HG02938 (cell line): Measurements from ENCODE around the gene UTP11.

ENCODE experiments used
- ATAC-seq: cut with Tn5 transposase; IDR thresholded peaks from one replicate; pipeline ENCODE4 v1.9.1; 2021; ENCODE audit warnings: mild to moderate bottlenecking, moderate library complexity; ENCODE audit not compliant: unreplicated experiment

The UTP11 gene

DNA sequence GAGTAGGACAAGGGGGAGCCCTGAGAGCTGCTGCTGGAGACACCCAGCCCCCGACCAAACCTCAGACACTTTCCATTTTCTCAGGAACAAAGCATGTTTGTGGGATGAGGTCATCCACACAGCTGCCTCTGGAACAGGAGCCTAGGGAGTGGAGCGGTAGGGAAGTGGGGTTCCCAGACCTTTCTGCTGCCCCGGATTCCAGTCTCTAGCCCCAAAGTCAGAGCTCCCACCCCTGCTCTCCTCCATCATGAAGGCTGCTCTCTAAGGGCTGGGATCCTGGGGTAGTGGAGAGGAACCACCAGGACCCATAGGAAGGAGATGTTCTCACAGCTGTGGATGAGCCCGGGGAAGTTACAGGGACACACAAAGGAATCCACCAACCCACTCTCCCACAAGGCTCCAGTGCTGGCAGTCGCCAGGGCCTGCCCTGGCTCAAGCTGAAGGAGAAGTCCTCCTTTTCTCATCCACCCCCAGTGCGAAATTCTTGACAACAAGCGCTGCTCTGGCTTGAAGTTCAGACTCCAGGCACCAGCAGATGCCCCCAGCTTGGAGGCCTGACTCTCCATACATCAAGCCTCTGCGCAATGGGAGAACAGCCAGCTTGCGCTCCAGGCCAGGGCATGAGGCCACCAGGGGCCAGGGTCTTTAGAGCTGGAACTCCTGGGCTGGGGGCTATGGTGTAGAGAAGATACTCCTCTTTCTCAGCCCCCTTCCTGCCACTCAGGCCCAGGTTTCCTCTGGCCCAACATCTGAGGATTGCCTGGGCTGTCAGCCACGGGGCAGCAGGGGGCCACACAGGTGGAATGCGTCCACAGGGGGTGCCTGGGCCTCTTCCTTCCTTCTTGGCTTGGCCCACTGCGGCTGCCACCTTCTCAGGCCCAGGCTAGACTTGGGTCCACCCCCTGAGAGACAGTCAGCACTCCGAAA lies 11.7 kb upstream of the UTP11 start:
- no peak for ATAC-seq

DNA sequence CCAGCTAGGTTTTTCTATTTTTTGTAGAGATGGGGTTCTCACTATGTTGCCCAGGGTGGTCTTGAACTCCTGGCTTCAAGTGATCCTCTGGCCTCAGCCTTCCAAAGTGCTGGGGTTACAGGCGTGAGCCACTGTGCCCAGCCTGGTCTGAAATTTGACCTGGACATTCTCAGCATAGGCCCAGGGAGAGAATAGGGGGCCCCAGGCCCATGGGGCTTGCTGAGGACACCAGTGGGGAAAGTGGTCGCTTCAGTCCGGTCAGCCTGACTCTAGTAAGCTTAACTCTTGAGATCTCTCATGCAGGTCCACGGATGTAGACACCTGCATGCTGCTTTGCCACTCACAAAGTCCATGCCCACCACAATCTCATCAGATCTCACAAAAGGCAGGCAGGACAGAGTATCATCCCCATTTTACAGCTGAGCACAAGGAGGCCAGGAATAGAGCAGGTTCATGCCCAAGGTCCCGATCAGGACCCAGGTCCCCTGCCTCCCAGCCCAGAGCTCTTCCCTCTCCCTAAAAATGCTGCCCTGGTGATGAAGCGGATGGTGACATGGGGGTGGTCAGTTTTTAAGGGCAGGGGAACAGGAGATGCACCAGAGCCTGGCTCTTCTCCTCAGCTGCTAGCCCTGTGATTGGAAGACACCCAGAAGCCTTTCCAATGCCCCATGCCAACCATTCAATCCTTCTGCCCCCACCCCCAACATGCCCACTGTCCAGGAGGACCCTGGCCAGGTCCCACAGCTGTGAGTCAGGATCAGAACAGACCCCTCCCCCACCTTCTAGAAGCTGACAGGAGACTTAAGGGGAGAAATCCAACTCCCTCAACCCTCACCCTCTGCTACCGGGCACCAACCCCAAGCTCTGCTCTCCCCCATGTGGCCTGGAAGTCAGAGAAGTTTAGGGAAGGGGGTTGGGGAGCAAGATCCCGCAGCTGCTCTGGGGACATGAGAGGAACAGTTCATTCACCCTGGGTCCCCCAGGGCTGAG lies 9.0 kb upstream of the UTP11 start:
- no peak for ATAC-seq

DNA sequence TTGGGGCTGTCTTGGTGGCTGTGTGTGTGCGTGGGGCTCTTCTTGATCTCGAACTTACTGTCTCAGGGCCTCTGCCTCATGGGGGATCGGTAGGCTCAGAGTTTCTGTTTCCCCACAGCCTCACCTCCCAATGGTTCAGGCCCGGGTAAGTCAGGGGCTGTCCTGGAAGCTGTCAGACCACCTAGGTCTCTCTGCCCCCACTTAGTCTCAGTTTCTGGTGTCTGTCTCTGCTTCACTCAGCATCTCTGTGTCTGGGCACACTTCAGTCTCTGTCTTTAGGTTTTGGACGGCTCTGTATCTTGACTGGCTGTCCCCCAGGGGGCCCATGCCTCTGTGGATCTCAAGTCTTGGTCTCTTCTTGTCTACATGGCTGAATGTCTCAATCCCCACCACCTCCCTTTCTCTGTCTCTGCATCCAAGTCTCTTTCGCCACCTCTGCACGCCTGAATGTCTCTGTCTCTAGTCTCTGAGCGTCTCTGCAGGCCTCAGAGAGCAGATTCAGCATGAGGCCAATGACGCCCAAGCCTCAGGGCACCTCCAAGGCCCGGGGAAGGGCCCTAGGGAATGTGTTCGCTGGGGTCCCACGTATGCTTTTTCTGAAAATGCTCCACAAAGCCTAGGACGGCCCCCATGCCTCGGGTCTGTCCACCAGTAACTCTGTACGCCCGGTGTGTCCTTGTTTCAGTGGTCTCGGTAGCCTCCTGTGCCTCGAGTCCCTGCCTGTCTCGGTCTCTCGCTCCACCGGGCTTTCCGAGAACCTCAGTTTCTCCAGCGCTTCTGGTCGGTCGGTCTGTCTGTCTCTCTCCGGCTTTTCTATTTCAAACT lies 8.0 kb upstream of the UTP11 start:
- ATAC-seq = no peak

DNA sequence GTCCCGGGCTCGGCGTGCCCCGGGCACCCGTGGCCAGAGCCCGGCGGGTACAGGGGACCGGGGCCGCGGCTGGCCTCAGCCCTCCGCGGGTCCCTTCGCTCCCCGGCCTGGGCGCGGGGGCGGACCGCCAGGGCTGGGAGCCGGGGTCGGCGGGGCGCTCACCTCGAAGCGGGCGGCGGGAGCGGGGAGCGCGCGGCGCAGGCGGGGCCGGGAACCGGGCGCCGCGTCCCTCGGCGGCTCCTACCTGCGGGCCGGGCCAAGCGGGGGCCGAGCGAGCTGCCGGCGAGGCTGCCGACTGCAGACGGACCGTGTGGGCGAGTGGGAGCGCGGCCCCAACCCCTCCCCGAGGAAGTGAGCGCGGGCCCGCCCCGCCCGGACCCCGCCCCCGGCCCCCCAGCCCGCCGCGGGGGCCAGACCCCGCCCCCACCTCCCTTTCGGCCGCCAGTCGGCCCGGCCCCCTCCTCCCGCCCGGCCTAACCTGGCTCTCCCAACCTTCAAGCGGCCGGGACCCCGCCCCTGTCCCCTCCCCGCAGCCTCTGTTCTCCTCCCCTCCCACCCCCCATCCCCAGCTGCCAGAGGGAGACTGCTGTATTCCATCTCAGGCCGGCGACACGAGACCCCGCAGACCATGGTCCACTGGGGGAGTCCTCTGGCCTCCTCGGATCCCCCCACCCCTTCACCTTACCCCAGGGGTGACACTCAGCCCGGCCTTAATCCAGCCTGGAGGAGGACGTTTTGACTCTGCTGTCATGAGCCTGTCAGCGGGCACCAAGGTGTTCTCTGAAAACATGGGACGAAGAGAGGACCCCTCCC lies 7.1 kb upstream of the UTP11 start, which contains the start of gene FHL3:
Gene FHL3, minus strand, starts transcription at position 320 of the 813 bp plus-strand sequence. CDS start 6,102 bp downstream, outside the sequence.
- no peak for ATAC-seq

DNA sequence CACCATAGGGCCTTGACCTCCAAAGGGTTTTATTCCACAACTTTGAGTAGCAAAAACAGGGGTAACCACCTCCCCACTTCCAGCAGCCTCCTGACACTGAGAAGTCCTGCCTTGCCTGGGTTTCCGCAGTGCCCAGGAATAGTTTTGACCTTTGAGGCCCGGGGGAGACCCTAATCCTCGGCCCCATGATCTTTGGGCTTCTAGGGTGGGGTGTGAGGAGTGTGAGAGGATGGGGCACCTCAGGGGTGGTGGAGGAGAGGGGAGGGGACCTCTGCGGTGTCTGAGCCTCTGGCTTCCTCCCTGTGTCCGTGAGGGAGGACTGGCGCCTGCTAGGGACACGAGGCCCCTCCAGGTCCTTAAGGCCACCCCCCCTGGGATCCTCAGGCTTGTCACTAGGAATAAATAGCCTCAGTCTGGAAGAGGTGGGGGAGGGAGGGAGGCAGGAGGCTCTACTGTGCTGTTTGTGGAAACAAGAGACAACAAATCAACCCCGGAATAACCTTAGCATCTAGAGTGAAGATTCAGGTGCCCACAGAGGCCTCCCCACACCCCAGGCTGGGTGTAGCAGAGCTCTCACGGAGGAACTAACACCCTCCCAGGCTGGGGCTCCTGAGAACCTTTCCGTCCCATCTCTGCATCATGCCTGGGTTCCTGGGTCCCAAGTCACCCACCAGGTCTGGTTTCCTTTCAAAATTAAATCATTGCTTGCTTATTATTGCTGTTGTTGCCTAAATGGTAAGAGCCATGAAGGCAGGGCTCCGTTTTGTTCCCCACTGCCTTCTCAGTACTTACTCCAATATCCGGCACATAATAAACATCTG lies 6.3 kb upstream of the UTP11 start:
- no peak for ATAC-seq

DNA sequence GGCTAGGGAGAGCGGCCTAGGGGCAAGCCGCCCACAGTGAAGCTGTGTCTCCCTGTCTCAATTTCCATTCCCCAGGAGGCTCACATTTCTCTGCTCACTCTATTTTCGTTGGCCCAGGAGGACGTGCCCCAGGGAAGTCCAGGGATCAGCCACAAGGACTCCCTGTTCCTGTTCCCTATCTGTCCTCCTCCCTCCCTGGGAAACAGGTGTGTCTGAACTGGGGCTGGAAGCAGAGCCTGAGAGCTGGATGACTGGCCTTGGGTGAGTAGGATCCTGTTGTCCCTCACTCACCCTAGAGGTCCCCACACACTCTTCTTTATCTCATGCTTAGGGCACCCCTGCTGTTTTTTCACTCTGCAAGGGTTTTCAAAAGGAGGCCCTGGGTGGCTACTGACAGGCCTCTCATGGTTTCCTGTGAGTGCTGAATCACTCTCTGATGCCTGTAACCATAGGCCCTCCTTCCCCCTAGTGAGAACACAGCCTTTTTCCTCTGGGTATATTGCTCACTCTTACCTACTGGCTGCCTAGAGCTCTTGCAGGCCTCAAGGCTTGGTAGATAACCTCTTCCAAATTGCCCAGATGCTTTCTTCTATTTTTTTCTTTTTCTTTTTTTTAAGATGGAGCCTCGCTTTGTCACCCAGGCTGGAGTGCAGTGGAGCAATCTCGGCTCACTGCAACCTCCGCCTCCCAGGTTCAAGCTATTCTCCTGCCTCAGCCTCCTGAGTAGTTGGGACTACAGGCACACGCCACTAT lies 3.3 kb upstream of the UTP11 start:
- no peak for ATAC-seq

DNA sequence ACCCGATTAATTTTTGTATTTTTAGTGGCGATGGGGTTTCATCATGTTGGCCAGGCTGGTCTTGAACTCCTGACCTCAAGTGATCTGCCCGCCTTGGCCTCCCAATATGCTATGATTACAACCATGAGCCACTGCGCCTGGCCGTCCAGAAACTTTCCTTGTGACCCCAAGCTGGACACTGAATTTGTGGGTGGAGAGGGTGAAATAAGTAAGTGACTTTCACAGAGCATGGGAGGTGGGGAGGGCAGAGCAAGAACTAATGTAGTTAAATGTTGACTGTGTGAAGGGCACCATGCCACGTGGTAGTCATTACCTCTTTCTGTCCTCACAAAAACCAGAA lies 2.7 kb upstream of the UTP11 start:
- ATAC-seq = no peak

DNA sequence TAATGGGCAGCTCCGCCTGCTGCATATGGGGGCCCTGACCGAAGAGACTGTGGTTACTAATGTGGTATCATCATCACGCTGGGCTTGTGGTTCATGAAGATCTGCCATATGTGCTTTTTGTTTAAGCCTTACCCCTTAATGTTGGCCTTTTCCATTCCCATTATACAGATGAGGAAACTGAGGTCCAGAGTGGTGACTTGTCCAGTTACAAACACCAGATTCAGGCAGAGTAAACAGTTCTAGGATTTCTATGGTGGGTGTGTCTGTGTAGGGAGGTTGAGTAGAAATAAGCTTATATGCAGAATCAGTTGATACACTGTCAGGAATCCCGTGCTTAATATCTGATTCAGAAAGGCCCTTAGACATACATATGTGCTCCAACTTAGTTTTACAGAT lies 691 bp downstream of the UTP11 start:
- ATAC-seq = no peak

DNA sequence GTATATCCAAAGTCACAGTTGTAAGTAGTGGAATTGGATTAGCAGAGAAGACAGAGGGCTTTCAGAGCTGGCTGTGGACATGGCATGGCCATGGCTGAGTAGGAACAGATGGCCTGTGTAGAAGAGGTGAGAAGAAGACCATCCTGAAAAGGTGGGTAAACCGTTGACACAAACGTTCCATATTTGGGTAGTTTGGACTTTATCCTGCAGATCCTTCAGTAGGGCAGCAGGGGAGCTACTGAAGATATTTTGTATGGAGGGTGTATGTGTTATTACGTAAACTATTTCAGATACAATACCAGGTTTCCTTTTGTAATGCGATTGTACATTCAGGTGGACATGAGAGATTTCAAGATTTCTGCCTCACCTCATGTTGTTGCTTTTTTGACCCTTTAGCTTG lies 1.6 kb downstream of the UTP11 start:
- ATAC-seq = no peak

DNA sequence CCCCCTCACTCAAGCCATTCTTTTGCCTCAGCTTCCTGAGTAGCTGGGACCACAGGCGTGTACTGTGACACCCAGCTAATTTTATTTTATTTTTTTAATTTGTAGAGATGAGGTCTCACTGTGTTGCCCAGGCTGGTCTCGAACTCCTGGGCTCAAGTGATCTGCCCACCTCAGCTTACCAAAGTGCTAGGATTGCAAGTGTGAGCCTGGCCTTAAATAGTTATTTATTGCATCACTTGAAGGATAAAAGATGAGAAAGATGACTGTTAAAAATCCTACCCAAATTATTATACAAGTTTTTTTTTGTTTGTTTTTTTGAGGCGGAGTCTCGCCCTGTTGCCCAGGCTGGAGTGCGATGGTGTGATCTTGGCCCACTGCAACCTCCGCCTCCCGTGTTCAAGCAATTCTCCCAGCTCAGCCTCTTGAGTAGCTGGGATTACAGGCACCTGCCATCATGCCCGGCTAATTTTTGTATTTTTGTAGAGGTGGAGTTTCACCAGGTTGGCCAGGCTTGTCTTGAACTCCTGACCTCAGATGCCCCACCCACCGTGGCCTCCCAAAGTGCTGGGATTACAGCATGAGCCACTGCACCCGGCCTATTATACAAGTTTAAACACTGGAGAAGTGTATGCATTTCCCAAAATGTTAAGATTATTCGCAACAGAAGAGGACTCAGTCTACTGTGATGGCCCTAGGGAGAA lies 2.3 kb downstream of the UTP11 start:
- no peak for ATAC-seq

DNA sequence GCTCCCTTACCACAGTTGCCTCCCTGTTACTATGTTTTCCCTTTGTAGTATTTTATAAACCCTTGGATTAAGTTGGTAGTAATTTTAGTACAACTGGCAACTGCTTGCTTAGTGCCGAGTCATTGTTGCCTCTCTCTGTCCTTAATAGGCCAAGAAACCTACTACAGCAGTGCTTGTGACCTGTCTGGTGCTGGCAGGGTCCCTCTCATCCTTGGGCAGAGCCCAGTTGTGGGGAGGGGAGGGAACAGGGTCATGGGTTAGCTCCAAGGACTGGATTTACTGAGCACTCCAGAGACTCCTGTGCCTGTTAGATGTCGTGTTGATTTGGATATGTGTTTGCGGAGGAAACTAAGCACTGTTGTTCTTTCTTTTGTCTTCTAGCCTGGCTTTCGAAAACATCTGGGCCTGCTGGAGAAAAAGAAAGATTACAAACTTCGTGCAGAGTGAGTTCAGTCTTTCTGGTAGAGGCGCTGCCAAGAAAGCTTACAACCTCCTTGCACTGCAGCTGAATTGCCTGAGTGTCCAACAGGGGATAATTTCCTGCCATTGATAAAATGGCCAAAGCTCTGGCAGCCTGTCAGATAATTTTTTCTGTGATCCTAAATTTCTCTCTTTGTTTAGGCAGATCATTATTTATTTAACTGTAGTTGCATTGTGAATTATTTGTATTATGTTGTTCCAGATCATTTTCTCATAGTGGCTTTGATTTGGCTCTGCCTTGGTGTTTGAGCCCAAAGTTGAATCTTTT lies 3.6 kb downstream of the UTP11 start:
- no peak for ATAC-seq

DNA sequence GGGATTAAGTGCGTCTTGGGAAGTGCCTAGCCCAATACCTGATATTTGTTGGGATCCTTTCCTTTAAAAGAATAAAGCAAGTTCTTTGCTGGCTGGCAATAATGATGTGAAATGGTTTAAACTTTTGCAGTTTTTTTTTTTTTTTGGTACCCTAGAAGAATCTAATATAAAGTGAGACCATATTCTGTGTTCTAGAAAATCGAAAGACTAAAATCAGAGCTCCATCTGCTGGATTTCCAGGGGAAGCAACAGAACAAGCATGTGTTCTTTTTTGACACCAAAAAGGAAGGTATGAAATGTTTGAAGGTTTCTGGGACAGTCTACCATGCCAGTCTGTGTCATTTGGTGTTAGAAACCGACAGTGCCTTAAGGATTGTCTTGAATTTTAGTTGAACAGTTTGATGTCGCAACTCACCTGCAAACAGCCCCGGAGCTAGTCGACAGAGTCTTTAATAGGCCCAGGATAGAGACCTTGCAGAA lies 6.4 kb downstream of the UTP11 start:
- ATAC-seq = no peak

DNA sequence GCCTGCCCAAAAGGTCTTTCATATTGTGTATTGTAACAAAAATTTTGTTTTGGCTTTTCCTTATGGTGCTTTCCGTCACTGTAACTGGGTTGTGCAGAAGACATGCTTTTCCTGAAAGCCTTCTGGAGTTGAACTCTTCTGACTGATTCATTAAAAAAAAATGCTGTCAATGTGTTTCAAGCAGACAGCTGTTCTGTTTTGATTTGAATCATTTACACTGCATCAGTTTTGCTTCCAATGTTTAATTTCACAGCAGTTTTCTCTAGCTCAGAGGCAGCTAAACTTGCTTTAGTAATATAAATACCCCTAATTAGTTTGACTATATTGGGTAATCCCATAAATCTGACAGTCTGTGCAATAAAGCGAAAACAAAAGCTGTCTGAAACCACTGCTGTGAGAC lies 7.9 kb downstream of the UTP11 start:
- no peak for ATAC-seq

DNA sequence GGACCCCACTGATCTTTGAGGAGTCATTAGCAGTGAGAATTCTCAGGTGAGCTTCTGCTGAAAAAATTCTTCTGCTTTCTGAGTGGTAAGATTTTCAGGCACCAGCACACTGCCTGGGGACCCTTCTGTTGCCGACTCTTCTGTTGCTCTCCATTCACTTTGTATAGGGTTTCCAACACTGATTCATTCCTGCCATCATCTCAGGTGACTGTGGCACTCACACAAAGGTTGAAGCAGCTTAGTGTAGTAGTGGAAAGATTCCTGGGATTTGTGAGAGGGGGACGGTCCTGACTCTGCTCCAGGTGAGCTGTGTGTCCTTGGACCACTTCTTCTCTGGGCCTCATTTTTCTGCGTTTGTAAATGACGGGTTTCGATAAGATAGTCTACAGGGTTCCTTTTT lies 9.4 kb downstream of the UTP11 start:
- no peak for ATAC-seq

DNA sequence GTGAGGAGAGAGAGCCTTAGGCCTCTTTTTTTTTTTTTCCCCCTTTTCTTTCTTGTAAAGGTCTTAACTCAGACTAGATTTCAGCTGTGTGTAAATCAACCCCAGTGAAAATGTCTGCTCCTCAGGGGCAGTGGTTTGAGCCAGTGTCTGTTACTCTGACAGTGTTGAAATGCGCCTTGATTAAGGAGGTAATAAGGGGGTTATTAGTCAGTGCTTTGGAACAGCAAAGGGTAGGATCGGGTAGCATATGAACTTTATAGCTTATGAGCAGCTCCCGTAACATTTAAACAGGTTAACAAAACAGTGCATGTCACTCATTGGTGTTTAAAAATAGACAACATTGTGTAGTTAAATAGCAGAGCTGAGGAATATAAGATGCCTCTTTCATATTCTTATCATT lies 10.3 kb downstream of the UTP11 start:
- no peak for ATAC-seq

DNA sequence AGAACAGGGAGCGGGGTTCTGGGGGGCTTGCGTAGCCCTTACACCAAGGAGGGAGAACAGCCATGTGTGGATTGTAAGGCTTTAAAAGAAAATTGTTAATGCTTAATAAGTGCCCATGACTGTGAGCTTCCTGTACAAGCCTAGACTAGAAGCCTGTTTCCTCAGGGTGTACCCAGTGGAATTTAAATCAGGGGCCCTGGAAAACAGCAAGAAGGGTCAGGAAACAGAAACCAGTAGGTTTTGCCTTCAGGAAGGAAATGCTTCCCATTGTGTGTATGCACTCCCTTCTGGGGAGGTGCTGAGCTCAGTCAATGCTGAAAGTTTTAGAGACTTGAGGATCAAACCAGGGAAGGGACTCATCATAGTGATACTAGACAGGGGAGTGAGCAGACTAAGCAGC lies 12.7 kb downstream of the UTP11 start:
- no peak for ATAC-seq

DNA sequence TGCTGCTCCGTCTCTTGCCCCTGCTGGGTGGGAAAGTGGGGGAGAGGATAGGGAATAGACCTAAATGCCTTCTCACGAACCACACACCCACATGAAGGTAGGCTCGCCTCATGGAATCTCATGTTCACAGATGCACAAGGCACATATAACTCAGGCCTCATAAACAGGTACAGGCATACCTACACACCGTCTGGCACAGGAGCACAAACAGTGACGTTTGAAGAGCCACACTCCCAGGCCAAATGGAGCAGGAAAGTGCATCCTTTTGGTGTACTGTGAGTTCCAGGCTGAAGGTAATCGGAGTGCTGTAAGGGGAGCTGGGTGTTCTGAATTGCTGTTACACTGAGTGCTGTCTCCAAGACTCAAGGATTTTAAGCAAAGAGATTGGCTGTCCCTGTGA lies 13.1 kb downstream of the UTP11 start:
- no peak for ATAC-seq
